A549 (cell line): ENCODE results near the gene C2CD2. TPM values are rescaled to one million over a fixed set of nuclear protein-coding genes. Genes with fewer than 3 reads are reported as not detected.

Experiments
- ATAC-seq, 2 experiments: fragments of 200-7000 bp in 1 of 2; fragments of >200 bp in 1 of 2; cut with Nextera tagmentation in 1 of 2; cut with Tn5 transposase in 1 of 2; 3 replicates each; pipeline versions ENCODE4 v1.8.0 to v1.9.1; 2018 to 2020; ENCODE audit warnings: mild to moderate bottlenecking in 1 of 2, moderate library complexity in 1 of 2
- CTCF ChIA-PET: fragments of 300-600 bp; sonication (Branson Sonifier 250); formaldehyde crosslinking; extraction: SDS; loops from one replicate; lab custom pipeline; 2021; ENCODE audit warnings: antibody characterized with exemption, inconsistent platforms; lab: Yijun Ruan, JAX
- POLR2A ChIA-PET: fragments of 350-600 bp; formaldehyde crosslinking; extraction: SDS; loops from one replicate; lab custom pipeline; 2021; ENCODE audit warnings: antibody characterized with exemption, inconsistent platforms; lab: Yijun Ruan, JAX
- DNase-seq, 2 experiments: peaks; one replicate each; pipeline versions ENCODE4 v3.0.0 to v3.0.0-alpha.2; 2011 to 2016; ENCODE audit warnings: low read depth in 1 of 2, low spot score in 1 of 2
- FAIRE-seq: peaks from 2 replicates; lab custom pipeline; 2011; peaks lifted over from hg19 to GRCh38; lab: Jason Lieb, UNC
- H3K27ac ChIP-seq, 2 experiments: fragments of >200 bp; sonication (Bioruptor Twin); formaldehyde crosslinking; 3 replicates each; pipeline ENCODE4 v1.5.1; 2016 to 2017
- H3K4me1 ChIP-seq: fragments of >200 bp; sonication (Bioruptor Twin); formaldehyde crosslinking; 3 replicates; pipeline ENCODE4 v1.6.1; 2016
- H3K4me2 ChIP-seq: fragments of >200 bp; sonication (Bioruptor Twin); formaldehyde crosslinking; 3 replicates; pipeline ENCODE4 v1.6.1; 2016
- H3K4me3 ChIP-seq: fragments of >200 bp; sonication (Bioruptor Twin); formaldehyde crosslinking; 3 replicates; pipeline ENCODE4 v1.5.1; 2016
- H3K9me3 ChIP-seq: fragments of >200 bp; sonication (Bioruptor Twin); formaldehyde crosslinking; 3 replicates; pipeline ENCODE4 v1.6.1; 2016
- BHLHE40 ChIP-seq: IDR thresholded peaks from 2 replicates; pipeline ENCODE4 v1.6.1; 2012; ENCODE audit warnings: low read depth, low read length, inconsistent platforms
- CHD2 ChIP-seq: fragments of 150-350 bp; IDR thresholded peaks from 2 replicates; pipeline ENCODE4 v1.6.1; 2014; ENCODE audit warnings: low read length; ENCODE audit not compliant: partially characterized antibody
- EP300 ChIP-seq, 2 experiments: fragments of >200 bp; sonication (Bioruptor Twin); formaldehyde crosslinking; IDR thresholded peaks; 2 replicates in 1 of 2; 3 replicates in 1 of 2; pipeline ENCODE4 v1.6.1; 2016 to 2017
- FOXS1 ChIP-seq: fragments of 250-450 bp; sonication (Bioruptor Pico); IDR thresholded peaks from 2 replicates; pipeline ENCODE4 v1.5.0; 2020; ENCODE audit warnings: mild to moderate bottlenecking, moderate library complexity
- HEYL ChIP-seq: fragments of 250-450 bp; sonication (Bioruptor Pico); IDR thresholded peaks from 2 replicates; pipeline ENCODE4 v1.8.0; 2021; ENCODE audit warnings: mild to moderate bottlenecking, moderate library complexity
- HOXB5 ChIP-seq: fragments of 250-450 bp; sonication (Bioruptor Pico); IDR thresholded peaks from 2 replicates; pipeline ENCODE4 v1.5.0; 2020; ENCODE audit warnings: mild to moderate bottlenecking, moderate library complexity
- MAZ ChIP-seq: fragments of 150-350 bp; IDR thresholded peaks from 2 replicates; pipeline ENCODE4 v1.6.1; 2014; ENCODE audit warnings: antibody characterized with exemption, low read depth, low read length, borderline replicate concordance
- MYC ChIP-seq: IDR thresholded peaks from 2 replicates; pipeline ENCODE4 v1.6.1; 2012; ENCODE audit warnings: mild to moderate bottlenecking, inconsistent platforms, low read length, improper control_type of control experiment, borderline replicate concordance
- PHF8 ChIP-seq: fragments of 200-600 bp; sonication (generic); IDR thresholded peaks from 2 replicates; pipeline ENCODE4 v1.6.1; 2016; ENCODE audit warnings: low read depth, mild to moderate bottlenecking, antibody characterized with exemption, moderate library complexity, borderline replicate concordance
- POLR2A ChIP-seq: IDR thresholded peaks from 2 replicates; pipeline ENCODE4 v1.6.1; 2012; ENCODE audit warnings: mild to moderate bottlenecking, low read length
- RFX5 ChIP-seq: fragments of 450-650 bp; IDR thresholded peaks from 2 replicates; pipeline ENCODE4 v1.7.1; 2014; ENCODE audit warnings: antibody characterized with exemption, mild to moderate bottlenecking, moderate library complexity
- TFCP2L1 ChIP-seq: fragments of 250-450 bp; sonication (Bioruptor Pico); IDR thresholded peaks from 2 replicates; pipeline ENCODE4 v1.5.0; 2021; ENCODE audit warnings: mild to moderate bottlenecking
- WGBS: methylation state at CpG from one replicate; pipeline ENCODE4 v1.1.6; 2017; ENCODE audit errors: missing lambda C conversion rate; 5-methylcytosine and 5-hydroxymethylcytosine counted together
- polyA plus RNA-seq, 4 experiments: library from polyadenylated mRNA; depleted of rRNA in 3 of 4; stranded (reverse); fragments of >200 nt; fragmentation: RNase III in 1 of 4; extraction: RNeasy Plus Mini Kit Qiagen cat#74134 plus additional on column Dnase treatment in 1 of 4; gene quantifications; 2 replicates in 3 of 4; 3 replicates in 1 of 4; pipeline ENCODE4 v1.2.3, GENCODE V29; 2011 to 2017
- TF ChIP-seq, protein P1 (sequence below): IDR thresholded peaks from 2 replicates; pipeline ENCODE4 v1.6.1; 2012; ENCODE audit warnings: low read depth, borderline replicate concordance

C2CD2 gene
- polyA plus RNA-seq, 2 of the 4 experiments (the other 2 are of a cell fraction), result 7.0 to 13.5 TPM

DNA sequence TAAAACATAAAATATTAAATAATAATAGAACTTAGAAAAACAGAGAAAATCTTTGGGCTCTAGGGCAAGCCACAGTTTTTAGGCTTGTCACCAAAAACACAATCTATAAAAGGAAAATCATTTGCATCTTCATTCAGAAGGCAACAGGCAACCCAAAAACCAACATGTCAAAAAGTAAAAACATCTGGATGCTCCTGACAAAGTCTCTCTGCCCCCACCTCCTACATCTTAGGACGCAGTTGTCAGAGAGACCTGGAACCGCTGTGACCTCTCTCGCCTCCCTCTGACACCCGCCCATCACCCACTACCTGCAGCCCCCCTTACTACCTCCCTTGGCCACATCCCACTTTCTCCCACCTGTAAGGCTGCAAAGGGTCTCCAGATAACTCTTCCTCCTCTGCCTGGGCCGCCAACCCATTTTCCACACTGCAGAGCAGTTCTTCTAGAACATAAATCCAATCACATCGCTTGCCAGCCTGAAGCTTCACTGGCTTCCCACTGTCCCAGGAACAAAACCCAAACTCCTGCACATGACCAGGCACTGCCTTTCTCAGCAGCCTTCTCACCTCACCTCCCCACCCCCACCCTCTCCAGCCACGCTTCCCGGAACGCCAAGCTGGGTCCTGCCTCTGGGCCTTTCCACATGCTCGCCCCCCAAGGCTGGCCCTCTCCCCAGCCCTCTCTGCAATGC is 89.4 kb downstream of the C2CD2 start:
- POLR2A ChIA-PET, result interaction anchor here (0.7 kb wide), 1 partner anchor 13 kb away, joined by 3 read pairs; no protein-coding TSS in a partner anchor
- no peak for ATAC-seq
- H3K4me2 ChIP-seq, result no peak overlapping the region
- TF ChIP-seq BHLHE40 (no peak), POLR2A (no peak)
- H3K9me3 ChIP-seq, result no peaks in the 10 kb centered on the region
- 91% methylated on average over 6 of the region's 10 CpGs for WGBS
- H3K4me3 ChIP-seq, result no peak overlapping the region
- FAIRE-seq, result no peak
- DNase-seq, result no peak
- H3K4me1 ChIP-seq, result peaks cover 12% of the 10 kb centered on the region; the same call in 2 of the 3 replicates
- H3K27ac ChIP-seq, result no peak overlapping the region
- CTCF ChIA-PET, result interaction anchor here (1.3 kb wide), 1 partner anchor 48 kb away, joined by 3 read pairs; no protein-coding TSS in a partner anchor

- no peak for ATAC-seq
- no peaks in the 10 kb centered on the region for H3K9me3 ChIP-seq
- H3K4me2 ChIP-seq, result peak overlapping the region; percentile 72
- 56% methylated on average over 4 of the region's 4 CpGs for WGBS
- no peak for FAIRE-seq
- ChIA-PET CTCF (interaction anchor here (0.8 to 1.2 kb wide), 2 partner anchors 9 to 251 kb away, joined by 3 read pairs; no protein-coding TSS in a partner anchor), POLR2A (interaction anchor here (1.2 kb wide), 1 partner anchor 16 kb away, joined by 3 read pairs; no protein-coding TSS in a partner anchor)
- H3K4me3 ChIP-seq, result no peak overlapping the region
- no peak for DNase-seq
- peak overlapping the region; percentile 50 to 74; a peak in 3 of 6 replicates for H3K27ac ChIP-seq
- H3K4me1 ChIP-seq, result peaks cover 12% of the 10 kb centered on the region; the same call in 2 of the 3 replicates
- TF ChIP-seq EP300 (IDR thresholded peaks at IDR 0.05) (no peak), TFCP2L1 (CRISPR knock-in tag) (no peak), FOXS1 (CRISPR knock-in tag) (no peak)
Observed at GRCh38 chr21:41863439-41863740, 90.4 kb downstream of the C2CD2 start.

DNA sequence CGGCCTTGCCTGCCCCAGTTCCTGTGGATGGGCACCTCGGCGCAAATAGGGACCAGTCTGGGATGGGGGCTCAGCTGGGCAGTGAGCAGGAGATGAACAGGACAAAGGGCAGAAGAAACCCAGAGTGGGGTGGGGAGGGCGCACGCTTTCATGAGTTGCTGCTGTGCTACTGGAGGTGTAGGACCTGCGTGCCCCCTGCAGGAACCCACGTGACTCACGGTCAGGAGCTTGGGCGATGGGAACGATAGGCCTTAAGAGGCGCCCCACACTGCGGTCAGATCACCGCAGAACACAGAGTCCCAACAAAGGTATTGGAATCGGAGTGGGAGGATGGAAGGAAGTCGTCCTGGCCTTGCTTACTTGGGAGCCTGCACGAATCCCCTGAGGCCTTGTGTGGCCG is 91.8 kb downstream of the C2CD2 start:
- Histone ChIP-seq H3K4me3 (no peak overlapping the region), H3K27ac (peak overlapping the region in 1 of 2 experiments; percentile 74; a peak in 2 of 6 replicates), H3K4me2 (no peak overlapping the region), H3K4me1 (peaks cover 12% of the 10 kb centered on the region; the same call in 2 of the 3 replicates), H3K9me3 (no peaks in the 10 kb centered on the region)
- ChIA-PET CTCF (interaction anchor here (0.9 kb wide), 1 partner anchor 250 kb away, joined by 3 read pairs; no protein-coding TSS in a partner anchor), POLR2A (no interaction called here)
- WGBS, result 93% methylated on average over 17 of the region's 17 CpGs
- FAIRE-seq (no peak), DNase-seq (no peak), ATAC-seq (0 out of 6 replicates have a peak, but pooled peaks of 1 of the 2 experiments have one; percentile 13)
- TF ChIP-seq TFCP2L1 (CRISPR knock-in tag) (no peak), HOXB5 (CRISPR knock-in tag) (no peak), PHF8 (no peak), RFX5 (no peak), HEYL (CRISPR knock-in tag) (no peak)
- TF ChIP-seq, protein P1, sequence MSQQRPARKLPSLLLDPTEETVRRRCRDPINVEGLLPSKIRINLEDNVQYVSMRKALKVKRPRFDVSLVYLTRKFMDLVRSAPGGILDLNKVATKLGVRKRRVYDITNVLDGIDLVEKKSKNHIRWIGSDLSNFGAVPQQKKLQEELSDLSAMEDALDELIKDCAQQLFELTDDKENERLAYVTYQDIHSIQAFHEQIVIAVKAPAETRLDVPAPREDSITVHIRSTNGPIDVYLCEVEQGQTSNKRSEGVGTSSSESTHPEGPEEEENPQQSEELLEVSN, result no peak

DNA sequence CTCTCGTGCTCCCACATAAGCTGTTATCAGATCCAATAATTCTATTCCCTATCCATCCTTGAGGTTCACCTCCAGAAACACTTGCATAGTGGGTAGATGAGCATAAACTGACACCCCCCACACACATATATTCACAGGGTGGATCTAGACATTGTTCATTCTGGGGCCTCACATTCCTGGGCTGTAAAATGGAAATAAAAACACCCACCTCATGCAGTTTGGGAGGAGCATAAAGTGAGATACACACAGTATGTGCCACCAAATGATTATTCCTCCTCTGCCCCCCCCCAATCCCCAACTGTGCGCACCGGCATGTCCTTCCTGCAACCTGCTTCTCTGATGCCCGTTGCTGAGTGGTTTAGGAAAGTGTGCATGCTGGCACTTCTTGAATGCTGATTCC is 92.6 kb downstream of the C2CD2 start:
- H3K9me3 ChIP-seq, result no peaks in the 10 kb centered on the region
- 86% methylated on average over 4 of the region's 4 CpGs for WGBS
- no peak for FAIRE-seq
- DNase-seq, result no peak
- no peak for ATAC-seq
- H3K4me3 ChIP-seq, result no peak overlapping the region
- POLR2A ChIA-PET, result no interaction called here
- H3K4me2 ChIP-seq, result no peak overlapping the region
- no peak for TF ChIP-seq CHD2
- TF ChIP-seq MAZ, result no peak
- TF ChIP-seq MYC, result no peak
- TF ChIP-seq, protein P1, result no peak
- CTCF ChIA-PET, result interaction anchor here (0.9 kb wide), 1 partner anchor 249 kb away, joined by 3 read pairs; no protein-coding TSS in a partner anchor
- no peak overlapping the region for H3K27ac ChIP-seq
- H3K4me1 ChIP-seq, result peaks cover 12% of the 10 kb centered on the region; the same call in 2 of the 3 replicates
